B cell (primary cell): ENCODE data around the gene IMMP2L. TPM values are rescaled to one million over a fixed set of nuclear protein-coding genes. Genes with fewer than 3 reads are reported as not detected.

Experiments
- ATAC-seq: fragments of 200-7000 bp; cut with Tn5 transposase; one replicate; pipeline ENCODE4 v1.10.0; 2021; ENCODE audit warnings: low read depth, mild to moderate bottlenecking, moderate number of reproducible peaks, moderate library complexity
- CTCF ChIA-PET: fragments of 350-600 bp; sonication (Branson Sonifier 250); formaldehyde crosslinking; loops from one replicate; lab custom pipeline; 2021; ENCODE audit warnings: antibody characterized with exemption, inconsistent platforms; lab: Charles Lee
- POLR2A ChIA-PET: fragments of 350-600 bp; sonication (Branson Sonifier 250); formaldehyde crosslinking; loops from one replicate; lab custom pipeline; 2021; ENCODE audit warnings: antibody characterized with exemption; lab: Charles Lee
- DNase-seq: peaks from one replicate; pipeline ENCODE4 v3.0.0; 2013
- H2AFZ ChIP-seq: 2 replicates; pipeline ENCODE4 v1.6.1; 2012; ENCODE audit warnings: mild to moderate bottlenecking, low read depth, low read length; ENCODE audit not compliant: insufficient read depth, poor library complexity, severe bottlenecking
- H3K27ac ChIP-seq, 2 donors: 1 replicate in 1 of 2; 2 replicates in 1 of 2; pipeline ENCODE4 v1.5.1; 2012 to 2013; ENCODE audit warnings: low read length in 2 of 2, mild to moderate bottlenecking in 2 of 2, moderate library complexity in 1 of 2
- H3K27me3 ChIP-seq, 4 experiments: fragments of 200-600 bp in 1 of 4; sonication (generic) in 1 of 4; replicated peaks in 1 of 4; 1 replicate in 2 of 4; 2 replicates in 2 of 4; pipeline versions ENCODE4 v1.6.1 to v1.7.0; 2013 to 2016; ENCODE audit warnings: low read length in 3 of 4, mild to moderate bottlenecking in 2 of 4, mixed read lengths in 1 of 4, moderate library complexity in 1 of 4; ENCODE audit not compliant: insufficient read depth in 4 of 4, control insufficient read depth in 3 of 4; ENCODE audit errors: control extremely low read depth in 1 of 4
- H3K36me3 ChIP-seq, 2 experiments: replicated peaks in 1 of 2; 1 replicate in 1 of 2; 2 replicates in 1 of 2; pipeline versions ENCODE4 v1.6.1 to v1.7.1; 2013; ENCODE audit warnings: low read length in 1 of 2; ENCODE audit not compliant: insufficient read depth in 2 of 2, control insufficient read depth in 1 of 2; ENCODE audit errors: control extremely low read depth in 1 of 2, extremely low read depth in 1 of 2
- H3K4me1 ChIP-seq, 2 donors: fragments of 200-600 bp in 1 of 2; sonication (generic) in 1 of 2; 1 replicate in 1 of 2; 2 replicates in 1 of 2; pipeline versions ENCODE4 v1.5.1 to v1.6.1; 2013 to 2017; ENCODE audit warnings: low read length in 2 of 2; ENCODE audit not compliant: control insufficient read depth in 2 of 2, insufficient read depth in 2 of 2
- H3K4me2 ChIP-seq: replicated peaks from 2 replicates; pipeline ENCODE3; 2012; ENCODE audit warnings: mild to moderate bottlenecking, low read depth, low read length; ENCODE audit not compliant: poor library complexity, severe bottlenecking
- H3K4me3 ChIP-seq, 5 experiments: fragments of 200-600 bp in 1 of 5; sonication (generic) in 1 of 5; 1 replicate in 3 of 5; 2 replicates in 2 of 5; pipeline versions ENCODE4 v1.5.1 to v1.7.0; 2011 to 2016; ENCODE audit warnings: low read length in 4 of 5, mild to moderate bottlenecking in 4 of 5, low read depth in 2 of 5, control low read depth in 1 of 5, moderate library complexity in 1 of 5; ENCODE audit not compliant: insufficient read depth in 1 of 5; ENCODE audit errors: control extremely low read depth in 1 of 5, extremely low read depth in 1 of 5
- H3K79me2 ChIP-seq: fragments of 200-600 bp; sonication (generic); one replicate; pipeline ENCODE4 v1.6.0; 2016; ENCODE audit warnings: low read length; ENCODE audit not compliant: control insufficient read depth, insufficient read depth
- H3K9ac ChIP-seq: fragments of 200-600 bp; sonication (generic); 2 replicates; pipeline ENCODE4 v1.6.1; 2017; ENCODE audit warnings: mild to moderate bottlenecking, low read length, moderate library complexity
- H3K9me3 ChIP-seq, 3 donors: one replicate each; pipeline versions ENCODE4 v1.6.1 to v1.7.1; 2013; ENCODE audit warnings: low read length in 2 of 3; ENCODE audit not compliant: control insufficient read depth in 2 of 3, insufficient read depth in 1 of 3; ENCODE audit errors: control extremely low read depth in 1 of 3
- H4K20me1 ChIP-seq: 2 replicates; pipeline ENCODE4 v1.6.0; 2012; ENCODE audit warnings: mild to moderate bottlenecking, low read length; ENCODE audit not compliant: insufficient read depth, control insufficient read depth, poor library complexity, severe bottlenecking
- H3K27ac Mint-ChIP-seq: one replicate; pipeline ENCODE4 v1.8.0; 2021; ENCODE audit warnings: mixed read lengths
- H3K27me3 Mint-ChIP-seq: one replicate; pipeline ENCODE4 v1.8.0; 2021; ENCODE audit warnings: mixed read lengths
- H3K4me1 Mint-ChIP-seq: one replicate; pipeline ENCODE4 v1.8.0; 2021; ENCODE audit warnings: mixed read lengths
- H3K4me3 Mint-ChIP-seq: one replicate; pipeline ENCODE4 v1.8.0; 2021; ENCODE audit warnings: mixed read lengths
- H3K9me3 Mint-ChIP-seq: one replicate; pipeline ENCODE4 v1.8.0; 2022; ENCODE audit warnings: mixed read lengths; ENCODE audit not compliant: insufficient read depth
- EZH2 ChIP-seq: IDR thresholded peaks from 2 replicates; pipeline ENCODE4 v1.6.1; 2012; ENCODE audit warnings: borderline replicate concordance, low read depth, mild to moderate bottlenecking, moderate library complexity, low read length; ENCODE audit not compliant: insufficient read depth, poor library complexity, severe bottlenecking
- WGBS: methylation state at CpG from one replicate; pipeline ENCODE4 v1.1.5; 2013; ENCODE audit warnings: missing lambda C conversion rate; ENCODE audit not compliant: insufficient coverage; 5-methylcytosine and 5-hydroxymethylcytosine counted together
- intact Hi-C: fragments of 100-400 bp; cut with micrococcal nuclease; formaldehyde crosslinking; loops from one replicate; pipeline ENCODE4 v1.10.0; 2022
- polyA plus RNA-seq: library from polyadenylated mRNA; depleted of rRNA; stranded (reverse); fragments of >200 nt; gene quantifications from 2 replicates; pipeline ENCODE4 v1.2.3, GENCODE V29; 2012
- total RNA-seq, 2 donors: library from RNA; stranded (reverse); fragments of 120-200 nt in 1 of 2; gene quantifications; 1 replicate in 1 of 2; 2 replicates in 1 of 2; pipeline versions ENCODE4 v1.2.3 to v1.2.4, GENCODE V29; 2013 to 2022
- TF ChIP-seq, protein P1 (sequence below): fragments of 200-600 bp; IDR thresholded peaks from one replicate; pipeline ENCODE4 v1.8.0; 2022; ENCODE audit warnings: antibody characterized with exemption, mild to moderate bottlenecking

IMMP2L gene
- total and polyA plus RNA-seq, 2 donors (not counting 1 experiment from before 2014, with no cell fraction given), result 3.8 to 34.2 TPM

DNA sequence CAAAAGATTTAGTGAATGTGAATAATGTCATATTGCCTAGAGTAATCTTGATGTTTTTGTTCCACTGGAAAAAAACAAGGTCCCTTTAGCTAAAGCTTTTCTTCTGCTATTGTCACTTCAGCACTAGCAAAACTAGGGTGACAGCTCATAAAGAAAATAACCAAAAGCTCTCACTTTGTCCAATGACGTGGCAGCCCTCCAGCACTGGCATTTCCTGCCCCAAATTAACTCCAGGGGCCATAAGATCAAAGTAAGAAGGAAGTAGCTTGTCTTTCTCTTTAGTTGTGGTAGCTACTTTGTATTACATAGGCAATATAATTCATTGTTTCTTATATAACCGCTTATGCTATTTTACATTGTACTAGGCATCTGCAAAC lies 424.1 kb downstream of the IMMP2L start:
- H3K27ac ChIP-seq, result peak overlapping the region; percentile 34 to 73
- DNase-seq, result peak; percentile 50
- Mint-ChIP-seq H3K4me3 (peak overlapping the region; percentile 65), H3K9me3 (no peaks in the 10 kb centered on the region), H3K4me1 (peaks cover 15% of the 10 kb centered on the region), H3K27me3 (no peaks in the 10 kb centered on the region), H3K27ac (peak overlapping the region; percentile 87)
- POLR2A ChIA-PET, result no interaction called here
- CTCF ChIA-PET, result interaction anchor here (1.2 to 1.6 kb wide), 2 partner anchors 39 to 51 kb away, joined by 4 to 5 read pairs; no protein-coding TSS in a partner anchor
- H3K36me3 ChIP-seq, result no peaks in the 10 kb centered on the region
- no peaks in the 10 kb centered on the region for H3K9me3 ChIP-seq
- no peaks in the 10 kb centered on the region for H3K79me2 ChIP-seq
- H3K27me3 ChIP-seq, result no peaks in the 10 kb centered on the region
- peak overlapping the region; percentile 73 for H2AFZ ChIP-seq
- H3K4me1 ChIP-seq, result peaks cover 12 to 15% of the 10 kb centered on the region in 2 donors
- no CpG with 5 or more reads among the region's 2 CpGs for WGBS
- peak; percentile 68 for ATAC-seq
- intact Hi-C loops, result loop anchor here (5.0 kb wide), 1 partner anchor 51 kb away; no protein-coding TSS in a partner anchor
- TF ChIP-seq EZH2, result no peak
- TF ChIP-seq, protein P1, sequence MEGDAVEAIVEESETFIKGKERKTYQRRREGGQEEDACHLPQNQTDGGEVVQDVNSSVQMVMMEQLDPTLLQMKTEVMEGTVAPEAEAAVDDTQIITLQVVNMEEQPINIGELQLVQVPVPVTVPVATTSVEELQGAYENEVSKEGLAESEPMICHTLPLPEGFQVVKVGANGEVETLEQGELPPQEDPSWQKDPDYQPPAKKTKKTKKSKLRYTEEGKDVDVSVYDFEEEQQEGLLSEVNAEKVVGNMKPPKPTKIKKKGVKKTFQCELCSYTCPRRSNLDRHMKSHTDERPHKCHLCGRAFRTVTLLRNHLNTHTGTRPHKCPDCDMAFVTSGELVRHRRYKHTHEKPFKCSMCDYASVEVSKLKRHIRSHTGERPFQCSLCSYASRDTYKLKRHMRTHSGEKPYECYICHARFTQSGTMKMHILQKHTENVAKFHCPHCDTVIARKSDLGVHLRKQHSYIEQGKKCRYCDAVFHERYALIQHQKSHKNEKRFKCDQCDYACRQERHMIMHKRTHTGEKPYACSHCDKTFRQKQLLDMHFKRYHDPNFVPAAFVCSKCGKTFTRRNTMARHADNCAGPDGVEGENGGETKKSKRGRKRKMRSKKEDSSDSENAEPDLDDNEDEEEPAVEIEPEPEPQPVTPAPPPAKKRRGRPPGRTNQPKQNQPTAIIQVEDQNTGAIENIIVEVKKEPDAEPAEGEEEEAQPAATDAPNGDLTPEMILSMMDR, result no peak
- H3K4me2 ChIP-seq, result peak overlapping the region; percentile 65
- H3K9ac ChIP-seq, result peak overlapping the region; percentile 47
- peak overlapping the region in 2 of 5 experiments; percentile 10 to 43 for H3K4me3 ChIP-seq
- no peaks in the 10 kb centered on the region for H4K20me1 ChIP-seq
